H1 (cell line): ENCODE results near the gene PIEZO1. TPM values are rescaled to one million over a fixed set of nuclear protein-coding genes. Genes with fewer than 3 reads are reported as not detected.

Experiments used
- CTCF ChIA-PET: fragments of 300-600 bp; sonication (Branson Sonifier 250); formaldehyde crosslinking; loops from one replicate; lab custom pipeline; 2021; ENCODE audit not compliant: partially characterized antibody; lab: Charles Lee
- POLR2A ChIA-PET: fragments of 300-600 bp; sonication (Branson Sonifier 250); formaldehyde crosslinking; loops from one replicate; lab custom pipeline; 2021; ENCODE audit warnings: inconsistent platforms; ENCODE audit not compliant: partially characterized antibody; lab: Charles Lee
- DNase-seq, 2 experiments: peaks; one replicate each; pipeline versions ENCODE4 v3.0.0 to v3.0.0-alpha.2; 2010 to 2022; ENCODE audit warnings: low spot score in 2 of 2, low read depth in 1 of 2, mixed read lengths in 1 of 2
- FAIRE-seq: peaks from 2 replicates; lab custom pipeline; 2011; peaks lifted over from hg19 to GRCh38; lab: Jason Lieb, UNC
- H2AFZ ChIP-seq: 2 replicates; pipeline ENCODE4 v1.8.1; 2012; ENCODE audit warnings: low read length, inconsistent platforms
- H2AK5ac ChIP-seq: 2 replicates; pipeline ENCODE4 v1.6.1; 2013; ENCODE audit warnings: low read depth, low read length
- H2BK120ac ChIP-seq: replicated peaks from 2 replicates; pipeline ENCODE3; 2013; ENCODE audit warnings: low read depth, low read length, inconsistent platforms
- H2BK12ac ChIP-seq: 2 replicates; pipeline ENCODE4 v1.6.1; 2013; ENCODE audit warnings: low read depth, low read length
- H2BK15ac ChIP-seq: 2 replicates; pipeline ENCODE4 v1.6.1; 2013; ENCODE audit warnings: low read length
- H2BK20ac ChIP-seq: 2 replicates; pipeline ENCODE4 v1.6.1; 2013; ENCODE audit warnings: low read length
- H2BK5ac ChIP-seq: 2 replicates; pipeline ENCODE4 v1.6.1; 2013; ENCODE audit warnings: low read depth, low read length
- H3K14ac ChIP-seq: 2 replicates; pipeline ENCODE4 v1.6.1; 2013; ENCODE audit warnings: inconsistent platforms; ENCODE audit not compliant: insufficient read length
- H3K18ac ChIP-seq: 2 replicates; pipeline ENCODE4 v1.6.1; 2013; ENCODE audit warnings: low read length; ENCODE audit errors: extremely low read depth
- H3K23ac ChIP-seq: 2 replicates; pipeline ENCODE4 v1.6.1; 2013; ENCODE audit warnings: inconsistent platforms; ENCODE audit not compliant: insufficient read length
- H3K23me2 ChIP-seq: 2 replicates; pipeline ENCODE4 v1.6.1; 2013; ENCODE audit warnings: low read depth, low read length
- H3K27ac ChIP-seq: 2 replicates; pipeline ENCODE4 v1.6.1; 2011; ENCODE audit warnings: low read depth, low read length, inconsistent platforms
- H3K27me3 ChIP-seq, 4 experiments: replicated peaks in 1 of 4; 1 replicate in 1 of 4; 2 replicates in 3 of 4; pipeline versions ENCODE4 v1.6.1 to v1.8.1; 2011 to 2013; ENCODE audit warnings: low read length in 3 of 4, mild to moderate bottlenecking in 3 of 4, inconsistent platforms in 2 of 4, mixed read lengths in 2 of 4, moderate library complexity in 1 of 4; ENCODE audit not compliant: control insufficient read depth in 3 of 4, insufficient read depth in 3 of 4; ENCODE audit errors: extremely low read depth in 1 of 4
- H3K36me3 ChIP-seq, 4 experiments: 2 replicates each; pipeline versions ENCODE4 v1.6.1 to v1.8.1; 2011 to 2013; ENCODE audit warnings: mild to moderate bottlenecking in 4 of 4, low read length in 3 of 4, moderate library complexity in 2 of 4, control low read depth in 1 of 4, inconsistent platforms in 1 of 4; ENCODE audit not compliant: insufficient read depth in 4 of 4, control insufficient read depth in 2 of 4
- H3K4ac ChIP-seq: replicated peaks from 2 replicates; pipeline ENCODE3; 2013; ENCODE audit warnings: low read length, low read depth, mixed read lengths, inconsistent platforms; ENCODE audit not compliant: insufficient read length
- H3K4me1 ChIP-seq, 4 experiments: replicated peaks in 1 of 4; 1 replicate in 1 of 4; 2 replicates in 3 of 4; pipeline versions ENCODE4 v1.6.1 to v1.8.1; 2011 to 2013; ENCODE audit warnings: low read length in 3 of 4, inconsistent platforms in 2 of 4, mixed read lengths in 1 of 4; ENCODE audit not compliant: insufficient read depth in 4 of 4, control insufficient read depth in 3 of 4
- H3K4me2 ChIP-seq, 2 experiments: 2 replicates each; pipeline versions ENCODE4 v1.6.1 to v1.8.1; 2011 to 2013; ENCODE audit warnings: low read depth in 2 of 2, low read length in 2 of 2, control low read depth in 1 of 2, inconsistent platforms in 1 of 2, mild to moderate bottlenecking in 1 of 2; ENCODE audit not compliant: insufficient read depth in 1 of 2
- H3K4me3 ChIP-seq, 4 experiments: fragments of 200-600, 300-600 bp in 1 of 4; sonication (generic), shearing (Covaris generic), sonication (Bioruptor Twin) in 1 of 4; 2 replicates each; pipeline versions ENCODE4 v1.5.1 to v1.8.1; 2011 to 2016; ENCODE audit warnings: low read length in 4 of 4, low read depth in 3 of 4, control low read depth in 2 of 4, inconsistent platforms in 2 of 4, mild to moderate bottlenecking in 2 of 4, mixed read lengths in 1 of 4, moderate library complexity in 1 of 4; ENCODE audit not compliant: insufficient read depth in 2 of 4; ENCODE audit errors: extremely low read depth in 1 of 4
- H3K56ac ChIP-seq: replicated peaks from 2 replicates; pipeline ENCODE3; 2013; ENCODE audit warnings: low read depth, mild to moderate bottlenecking, mixed read lengths, low read length, inconsistent platforms; ENCODE audit not compliant: insufficient read length
- H3K79me1 ChIP-seq: 2 replicates; pipeline ENCODE4 v1.6.1; 2013; ENCODE audit warnings: low read depth, low read length, control low read depth
- H3K79me2 ChIP-seq, 2 experiments: 2 replicates each; pipeline versions ENCODE4 v1.6.1 to v1.8.1; 2012 to 2013; ENCODE audit warnings: low read length in 2 of 2, mild to moderate bottlenecking in 2 of 2, inconsistent platforms in 1 of 2; ENCODE audit not compliant: insufficient read depth in 2 of 2, control insufficient read depth in 1 of 2
- H3K9ac ChIP-seq, 4 experiments: replicated peaks in 1 of 4; 1 replicate in 1 of 4; 2 replicates in 3 of 4; pipeline versions ENCODE4 v1.6.1 to v1.8.1; 2011 to 2013; ENCODE audit warnings: low read depth in 3 of 4, low read length in 3 of 4, control low read depth in 2 of 4, mild to moderate bottlenecking in 2 of 4, moderate library complexity in 2 of 4, inconsistent platforms in 1 of 4; ENCODE audit errors: extremely low read depth in 1 of 4
- H3K9me3 ChIP-seq, 2 experiments: 2 replicates each; pipeline versions ENCODE4 v1.6.1 to v1.8.1; 2012 to 2013; ENCODE audit warnings: mild to moderate bottlenecking in 2 of 2, moderate library complexity in 2 of 2, control low read depth in 1 of 2, inconsistent platforms in 1 of 2, low read depth in 1 of 2, low read length in 1 of 2, mixed read lengths in 1 of 2; ENCODE audit not compliant: insufficient read depth in 2 of 2
- H4K20me1 ChIP-seq, 2 experiments: replicated peaks in 1 of 2; 2 replicates each; pipeline versions ENCODE3 to v1.8.1; 2011 to 2013; ENCODE audit warnings: inconsistent platforms in 2 of 2, low read length in 2 of 2, mild to moderate bottlenecking in 1 of 2; ENCODE audit not compliant: insufficient read depth in 2 of 2, control insufficient read depth in 1 of 2
- H4K5ac ChIP-seq: 2 replicates; pipeline ENCODE4 v1.6.1; 2013; ENCODE audit warnings: low read length, low read depth, mixed read lengths, inconsistent platforms; ENCODE audit not compliant: insufficient read length
- H4K8ac ChIP-seq: 2 replicates; pipeline ENCODE4 v1.8.0; 2013; ENCODE audit warnings: mild to moderate bottlenecking, moderate library complexity, low read length, inconsistent platforms; ENCODE audit not compliant: insufficient read depth; ENCODE audit errors: extremely low read depth
- H4K91ac ChIP-seq: replicated peaks from 2 replicates; pipeline ENCODE3; 2013; ENCODE audit warnings: low read length, mixed read lengths, inconsistent platforms; ENCODE audit not compliant: insufficient read length
- CREB1 ChIP-seq: IDR thresholded peaks from 2 replicates; pipeline ENCODE4 v1.6.1; 2012; ENCODE audit warnings: inconsistent platforms
- EGR1 ChIP-seq: IDR thresholded peaks from 2 replicates; pipeline ENCODE4 v1.6.1; 2011; ENCODE audit warnings: low read depth, low read length, borderline replicate concordance
- EZH2 ChIP-seq: fragments of 200-600 bp; sonication (generic); IDR thresholded peaks from 2 replicates; pipeline ENCODE4 v1.7.1; 2012; ENCODE audit warnings: low read depth, mild to moderate bottlenecking, moderate library complexity, low read length, inconsistent platforms; ENCODE audit not compliant: severe bottlenecking
- RFX5 ChIP-seq: IDR thresholded peaks from 2 replicates; pipeline ENCODE4 v1.6.1; 2011; ENCODE audit warnings: low read depth, low read length, improper control_type of control experiment, borderline replicate concordance
- SAP30 ChIP-seq: fragments of 300-600 bp; sonication (generic); IDR thresholded peaks from 2 replicates; pipeline ENCODE4 v1.7.1; 2012; ENCODE audit warnings: low read length, moderate library complexity, mild to moderate bottlenecking, inconsistent platforms; ENCODE audit not compliant: insufficient read depth, insufficient replicate concordance
- SRF ChIP-seq: IDR thresholded peaks from 2 replicates; pipeline ENCODE4 v1.6.1; 2011; ENCODE audit warnings: mild to moderate bottlenecking, low read depth, low read length, moderate library complexity
- SUZ12 ChIP-seq: fragments of 200-600 bp; sonication (generic); IDR thresholded peaks from 2 replicates; pipeline ENCODE4 v1.6.1; 2012; ENCODE audit warnings: mild to moderate bottlenecking, inconsistent platforms, low read length, moderate library complexity, mixed read lengths
- ZNF274 ChIP-seq: IDR thresholded peaks from 2 replicates; pipeline ENCODE4 v1.7.0; 2012; ENCODE audit warnings: low read length, borderline replicate concordance; ENCODE audit errors: extremely low read depth
- WGBS, 2 experiments: shearing (Covaris generic) in 1 of 2; methylation state at CpG; one replicate each; pipeline versions ENCODE4 v1.1.6 to v1.1.7; 2013 to 2015; ENCODE audit warnings: low lambda C conversion rate in 2 of 2, mixed read lengths in 2 of 2, inconsistent platforms in 1 of 2, low coverage in 1 of 2, missing lambda C conversion rate in 1 of 2; ENCODE audit not compliant: insufficient replicate concordance in 2 of 2, insufficient coverage in 1 of 2, insufficient read length in 1 of 2; ENCODE audit errors: extremely low coverage in 1 of 2, missing lambda C conversion rate in 1 of 2; 5-methylcytosine and 5-hydroxymethylcytosine counted together
- polyA plus RNA-seq, 7 experiments: library from polyadenylated mRNA; depleted of rRNA in 3 of 7; stranded (reverse) in 5 of 7; unstranded in 2 of 7; fragments of >200 nt in 5 of 7; fragments of 200-250 nt in 2 of 7; gene quantifications; 1 replicate in 5 of 7; 2 replicates in 1 of 7; 4 replicates in 1 of 7; pipeline versions ENCODE4 v1.2.1 to v1.2.3, GENCODE V29; 2011 to 2013; ENCODE audit warnings: missing spikeins in 2 of 7, mixed read lengths in 2 of 7
- total RNA-seq: library from RNA; stranded (reverse); fragmentation: NEBNext Ultra II Directional; extraction: Animal tissue kit (Norgen Biotek cat#: 25700); gene quantifications from 2 replicates; pipeline ENCODE4 v1.2.1, GENCODE V29; 2021

PIEZO1 gene
- total and polyA plus RNA-seq, 2 of the 8 experiments (the other 6 are each of a cell fraction or from before 2014, with no cell fraction given): 42.3 to 67.5 TPM

- no peak overlapping the region; the same call in 1 of the 2 replicates for H4K8ac ChIP-seq
- no peak overlapping the region for H3K14ac ChIP-seq
- H3K27me3 ChIP-seq: no peaks in the 10 kb centered on the region
- ChIA-PET POLR2A (interaction anchor here (0.5 to 2.1 kb wide), 4 partner anchors 9 to 98 kb away, joined by 3 to 6 read pairs (median 4); no protein-coding TSS in a partner anchor), CTCF (interaction anchor here (0.6 to 6.3 kb wide), 4 partner anchors 24 to 228 kb away, joined by 3 to 33 read pairs (median 4); no protein-coding TSS in a partner anchor)
- H4K5ac ChIP-seq: no peak overlapping the region
- no peaks in the 10 kb centered on the region for H3K9me3 ChIP-seq
- no peak overlapping the region for H3K9ac ChIP-seq
- no peak for DNase-seq
- H3K18ac ChIP-seq: no peak overlapping the region
- 95% methylated on average over 9 of the region's 25 CpGs; no CpG with 5 or more reads in 1 of the 2 experiments for WGBS, 2 experiments
- no peak overlapping the region for H2AK5ac ChIP-seq
- H2BK120ac ChIP-seq: no peak overlapping the region
- no peak overlapping the region for H3K4me3 ChIP-seq
- peaks cover 0 to 12% of the 10 kb centered on the region in 2 experiments; a peak in 1 of 4 replicates for H3K79me2 ChIP-seq
- H2BK5ac ChIP-seq: no peak overlapping the region
- H2BK12ac ChIP-seq: no peak overlapping the region
- TF ChIP-seq EZH2 (no peak), SAP30 (no peak), CREB1 (no peak), SUZ12 (no peak), SRF (no peak), ZNF274 (no peak), RFX5 (no peak), EGR1 (no peak)
- no peak overlapping the region for H2AFZ ChIP-seq
- no peak overlapping the region for H3K56ac ChIP-seq
- peaks cover 6 to 12% of the 10 kb centered on the region in 2 experiments for H4K20me1 ChIP-seq
- H3K4me1 ChIP-seq: peaks cover 0 to 3% (median 0%) of the 10 kb centered on the region in 4 experiments; a peak in 1 of 7 replicates
- H3K27ac ChIP-seq: no peak overlapping the region
- FAIRE-seq: no peak
- no peak overlapping the region for H3K23ac ChIP-seq
- peaks cover 4 to 31% (median 18%) of the 10 kb centered on the region in 4 experiments; a peak in 5 of 8 replicates for H3K36me3 ChIP-seq
- no peaks in the 10 kb centered on the region for H3K23me2 ChIP-seq
- H3K4ac ChIP-seq: no peak overlapping the region
- no peak overlapping the region for H4K91ac ChIP-seq
- H2BK15ac ChIP-seq: no peak overlapping the region
- H3K79me1 ChIP-seq: peaks cover 11% of the 10 kb centered on the region
- no peak overlapping the region for H3K4me2 ChIP-seq
- H2BK20ac ChIP-seq: no peak overlapping the region
Observed at GRCh38 chr16:88712362-88712979, 72.5 kb downstream of the PIEZO1 start.
